ENCODE data around the gene CLCN4.

The CLCN4 gene

GRCh38 chrX:10230222-10230621 is 73.4 kb downstream of the CLCN4 start:
- Histone ChIP-seq H3K36me3 (ENCODE audit: control insufficient read depth, insufficient read depth, low read length, severe bottlenecking) (no peaks in the 10 kb centered on the region), H3K4me3 (ENCODE audit: low read length) (no peak overlapping the region)

GRCh38 chrX:10231461-10231860 is 74.7 kb downstream of the CLCN4 start:
- no peak for DNase-seq (ENCODE audit: low read depth)
- peaks cover 21% of the 10 kb centered on the region for H3K4me1 ChIP-seq (ENCODE audit: control insufficient read depth, insufficient read depth, low read length)
- H3K4me3 ChIP-seq (ENCODE audit: low read length), result no peak overlapping the region
- H3K9ac ChIP-seq (ENCODE audit: low read length), result no peak overlapping the region
- H3K27me3 ChIP-seq (replicated peaks; ENCODE audit: control insufficient read depth, insufficient read depth, low read length), result no peaks in the 10 kb centered on the region
- no peaks in the 10 kb centered on the region for H3K36me3 ChIP-seq (ENCODE audit: control insufficient read depth, insufficient read depth, low read length, severe bottlenecking)
- H3K9me3 ChIP-seq (ENCODE audit: control insufficient read depth, low read length), result no peaks in the 10 kb centered on the region

More at GRCh38 chrX:10230222-10230621, 73.4 kb downstream of the CLCN4 start:
- Histone ChIP-seq H3K27me3 (replicated peaks; ENCODE audit: control insufficient read depth, insufficient read depth, low read length) (no peaks in the 10 kb centered on the region), H3K9ac (ENCODE audit: low read length) (no peak overlapping the region), H3K4me1 (ENCODE audit: control insufficient read depth, insufficient read depth, low read length) (peaks cover 11% of the 10 kb centered on the region), H3K9me3 (ENCODE audit: control insufficient read depth, low read length) (no peaks in the 10 kb centered on the region)
- DNase-seq (ENCODE audit: low read depth), result no peak

GRCh38 chrX:10233173-10233572 is 76.4 kb downstream of the CLCN4 start:
- no peak overlapping the region for H3K4me3 ChIP-seq (ENCODE audit: low read length)
- no peak for DNase-seq (ENCODE audit: low read depth)
- no peaks in the 10 kb centered on the region for H3K36me3 ChIP-seq (ENCODE audit: control insufficient read depth, insufficient read depth, low read length, severe bottlenecking)
- H3K4me1 ChIP-seq (ENCODE audit: control insufficient read depth, insufficient read depth, low read length), result peaks cover 23% of the 10 kb centered on the region
- no peaks in the 10 kb centered on the region for H3K9me3 ChIP-seq (ENCODE audit: control insufficient read depth, low read length)
- H3K27me3 ChIP-seq (replicated peaks; ENCODE audit: control insufficient read depth, insufficient read depth, low read length), result no peaks in the 10 kb centered on the region
- H3K9ac ChIP-seq (ENCODE audit: low read length), result no peak overlapping the region

- H3K4me1 ChIP-seq (ENCODE audit: control insufficient read depth, insufficient read depth, low read length), result peaks cover 23% of the 10 kb centered on the region
- H3K36me3 ChIP-seq (ENCODE audit: control insufficient read depth, insufficient read depth, low read length, severe bottlenecking), result no peaks in the 10 kb centered on the region
- no peaks in the 10 kb centered on the region for H3K27me3 ChIP-seq (replicated peaks; ENCODE audit: control insufficient read depth, insufficient read depth, low read length)
Observed at GRCh38 chrX:10233696-10234095, 76.9 kb downstream of the CLCN4 start.

GRCh38 chrX:10235851-10236250 is 79.1 kb downstream of the CLCN4 start:
- peak; percentile 73 for DNase-seq (ENCODE audit: low read depth)
- no peak overlapping the region for H3K9ac ChIP-seq (ENCODE audit: low read length)
- H3K4me1 ChIP-seq (ENCODE audit: control insufficient read depth, insufficient read depth, low read length), result peaks cover 35% of the 10 kb centered on the region
- H3K36me3 ChIP-seq (ENCODE audit: control insufficient read depth, insufficient read depth, low read length, severe bottlenecking), result no peaks in the 10 kb centered on the region
- H3K27me3 ChIP-seq (replicated peaks; ENCODE audit: control insufficient read depth, insufficient read depth, low read length), result no peaks in the 10 kb centered on the region
- no peak overlapping the region for H3K4me3 ChIP-seq (ENCODE audit: low read length)
- H3K9me3 ChIP-seq (ENCODE audit: control insufficient read depth, low read length), result no peaks in the 10 kb centered on the region

More at GRCh38 chrX:10233696-10234095, 76.9 kb downstream of the CLCN4 start:
- Histone ChIP-seq H3K9me3 (ENCODE audit: control insufficient read depth, low read length) (no peaks in the 10 kb centered on the region), H3K4me3 (ENCODE audit: low read length) (no peak overlapping the region), H3K9ac (ENCODE audit: low read length) (no peak overlapping the region)
- DNase-seq (ENCODE audit: low read depth), result no peak

- DNase-seq (ENCODE audit: low read depth), result no peak
- Histone ChIP-seq H3K9me3 (ENCODE audit: control insufficient read depth, low read length) (no peaks in the 10 kb centered on the region), H3K36me3 (ENCODE audit: control insufficient read depth, insufficient read depth, low read length, severe bottlenecking) (no peaks in the 10 kb centered on the region), H3K4me3 (ENCODE audit: low read length) (no peak overlapping the region), H3K9ac (ENCODE audit: low read length) (no peak overlapping the region), H3K4me1 (ENCODE audit: control insufficient read depth, insufficient read depth, low read length) (peaks cover 35% of the 10 kb centered on the region), H3K27me3 (replicated peaks; ENCODE audit: control insufficient read depth, insufficient read depth, low read length) (no peaks in the 10 kb centered on the region)
Observed at GRCh38 chrX:10237241-10237640, 80.5 kb downstream of the CLCN4 start.

- peak; percentile 60 for DNase-seq (ENCODE audit: low read depth)
- Histone ChIP-seq H3K9me3 (ENCODE audit: control insufficient read depth, low read length) (no peaks in the 10 kb centered on the region), H3K4me1 (ENCODE audit: control insufficient read depth, insufficient read depth, low read length) (peaks cover 30% of the 10 kb centered on the region), H3K36me3 (ENCODE audit: control insufficient read depth, insufficient read depth, low read length, severe bottlenecking) (no peaks in the 10 kb centered on the region), H3K4me3 (ENCODE audit: low read length) (no peak overlapping the region), H3K9ac (ENCODE audit: low read length) (no peak overlapping the region), H3K27me3 (replicated peaks; ENCODE audit: control insufficient read depth, insufficient read depth, low read length) (no peaks in the 10 kb centered on the region)
Observed at GRCh38 chrX:10239611-10240064, 82.9 kb downstream of the CLCN4 start.

GRCh38 chrX:10240918-10241317 is 84.1 kb downstream of the CLCN4 start:
- H3K4me3 ChIP-seq (ENCODE audit: low read length), result no peak overlapping the region

GRCh38 chrX:10242026-10242425 is 85.3 kb downstream of the CLCN4 start:
- no peak for DNase-seq (ENCODE audit: low read depth)

More at GRCh38 chrX:10240918-10241317, 84.1 kb downstream of the CLCN4 start:
- no peaks in the 10 kb centered on the region for H3K27me3 ChIP-seq (replicated peaks; ENCODE audit: control insufficient read depth, insufficient read depth, low read length)
- peaks cover 23% of the 10 kb centered on the region for H3K4me1 ChIP-seq (ENCODE audit: control insufficient read depth, insufficient read depth, low read length)
- no peak overlapping the region for H3K9ac ChIP-seq (ENCODE audit: low read length)
- no peaks in the 10 kb centered on the region for H3K36me3 ChIP-seq (ENCODE audit: control insufficient read depth, insufficient read depth, low read length, severe bottlenecking)
- H3K9me3 ChIP-seq (ENCODE audit: control insufficient read depth, low read length), result no peaks in the 10 kb centered on the region
- peak; percentile 72 for DNase-seq (ENCODE audit: low read depth)

GRCh38 chrX:10243106-10243505 is 86.3 kb downstream of the CLCN4 start:
- Histone ChIP-seq H3K9me3 (ENCODE audit: control insufficient read depth, low read length) (no peaks in the 10 kb centered on the region), H3K9ac (ENCODE audit: low read length) (no peak overlapping the region), H3K4me1 (ENCODE audit: control insufficient read depth, insufficient read depth, low read length) (peaks cover 15% of the 10 kb centered on the region), H3K27me3 (replicated peaks; ENCODE audit: control insufficient read depth, insufficient read depth, low read length) (peaks cover 2% of the 10 kb centered on the region), H3K36me3 (ENCODE audit: control insufficient read depth, insufficient read depth, low read length, severe bottlenecking) (no peaks in the 10 kb centered on the region), H3K4me3 (ENCODE audit: low read length) (no peak overlapping the region)
- no peak for DNase-seq (ENCODE audit: low read depth)

More at GRCh38 chrX:10242026-10242425, 85.3 kb downstream of the CLCN4 start:
- Histone ChIP-seq H3K27me3 (replicated peaks; ENCODE audit: control insufficient read depth, insufficient read depth, low read length) (no peaks in the 10 kb centered on the region), H3K9ac (ENCODE audit: low read length) (no peak overlapping the region), H3K4me1 (ENCODE audit: control insufficient read depth, insufficient read depth, low read length) (peaks cover 15% of the 10 kb centered on the region), H3K9me3 (ENCODE audit: control insufficient read depth, low read length) (no peaks in the 10 kb centered on the region), H3K4me3 (ENCODE audit: low read length) (no peak overlapping the region), H3K36me3 (ENCODE audit: control insufficient read depth, insufficient read depth, low read length, severe bottlenecking) (no peaks in the 10 kb centered on the region)

- Histone ChIP-seq H3K4me3 (ENCODE audit: low read length) (no peak overlapping the region), H3K27me3 (replicated peaks; ENCODE audit: control insufficient read depth, insufficient read depth, low read length) (peaks cover 7% of the 10 kb centered on the region), H3K4me1 (ENCODE audit: control insufficient read depth, insufficient read depth, low read length) (peaks cover 8% of the 10 kb centered on the region), H3K36me3 (ENCODE audit: control insufficient read depth, insufficient read depth, low read length, severe bottlenecking) (no peaks in the 10 kb centered on the region), H3K9ac (ENCODE audit: low read length) (no peak overlapping the region), H3K9me3 (ENCODE audit: control insufficient read depth, low read length) (no peaks in the 10 kb centered on the region)
- DNase-seq (ENCODE audit: low read depth), result no peak
Observed at GRCh38 chrX:10244915-10245622, 88.3 kb downstream of the CLCN4 start.

- H3K9ac ChIP-seq (ENCODE audit: low read length), result no peak overlapping the region
- no peaks in the 10 kb centered on the region for H3K9me3 ChIP-seq (ENCODE audit: control insufficient read depth, low read length)
- no peak for DNase-seq (ENCODE audit: low read depth)
- H3K27me3 ChIP-seq (replicated peaks; ENCODE audit: control insufficient read depth, insufficient read depth, low read length), result peaks cover 7% of the 10 kb centered on the region
- H3K4me1 ChIP-seq (ENCODE audit: control insufficient read depth, insufficient read depth, low read length), result peaks cover under 1% of the 10 kb centered on the region
- H3K4me3 ChIP-seq (ENCODE audit: low read length), result no peak overlapping the region
- H3K36me3 ChIP-seq (ENCODE audit: control insufficient read depth, insufficient read depth, low read length, severe bottlenecking), result no peaks in the 10 kb centered on the region
Observed at GRCh38 chrX:10245886-10246285, 89.1 kb downstream of the CLCN4 start.

Measured in adipocyte (in vitro differentiated cells).